ENCODE results near the gene TSFM.

TSFM gene

DNA sequence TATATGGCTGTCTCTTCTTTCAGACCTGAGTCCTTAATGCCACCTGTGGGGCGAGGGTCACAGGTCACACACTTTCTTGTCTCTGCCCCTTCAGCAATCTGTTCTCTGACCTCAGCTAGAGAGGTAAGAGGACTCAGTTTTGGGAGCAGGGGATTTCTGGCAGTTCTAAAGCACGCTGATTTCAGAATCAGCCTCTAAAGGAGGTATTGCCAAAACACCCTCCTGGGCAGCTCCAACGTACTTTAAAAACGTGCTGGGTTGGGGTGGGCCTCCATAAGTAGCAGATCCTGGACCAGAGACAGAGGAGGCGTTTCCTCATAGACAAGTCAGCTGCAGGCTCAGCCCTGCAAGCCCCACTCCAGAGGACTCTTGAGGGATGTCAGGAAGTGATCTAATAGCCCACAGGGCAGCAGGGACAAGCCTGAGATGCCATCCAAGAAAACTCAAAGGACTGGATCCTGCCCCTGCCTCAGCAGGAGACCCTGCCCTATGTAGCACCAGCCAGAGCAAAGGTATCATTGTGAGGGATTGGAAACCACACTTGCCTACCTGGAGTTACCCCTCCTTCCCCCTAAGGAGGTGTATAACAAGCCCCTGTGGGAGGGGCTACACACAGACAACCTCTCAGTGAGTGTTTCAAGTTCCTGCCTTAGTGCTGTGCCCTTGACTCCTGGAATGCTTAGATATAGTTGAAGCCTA lies 55.4 kb downstream of the TSFM start:
- DNase-seq, result no peak

DNA sequence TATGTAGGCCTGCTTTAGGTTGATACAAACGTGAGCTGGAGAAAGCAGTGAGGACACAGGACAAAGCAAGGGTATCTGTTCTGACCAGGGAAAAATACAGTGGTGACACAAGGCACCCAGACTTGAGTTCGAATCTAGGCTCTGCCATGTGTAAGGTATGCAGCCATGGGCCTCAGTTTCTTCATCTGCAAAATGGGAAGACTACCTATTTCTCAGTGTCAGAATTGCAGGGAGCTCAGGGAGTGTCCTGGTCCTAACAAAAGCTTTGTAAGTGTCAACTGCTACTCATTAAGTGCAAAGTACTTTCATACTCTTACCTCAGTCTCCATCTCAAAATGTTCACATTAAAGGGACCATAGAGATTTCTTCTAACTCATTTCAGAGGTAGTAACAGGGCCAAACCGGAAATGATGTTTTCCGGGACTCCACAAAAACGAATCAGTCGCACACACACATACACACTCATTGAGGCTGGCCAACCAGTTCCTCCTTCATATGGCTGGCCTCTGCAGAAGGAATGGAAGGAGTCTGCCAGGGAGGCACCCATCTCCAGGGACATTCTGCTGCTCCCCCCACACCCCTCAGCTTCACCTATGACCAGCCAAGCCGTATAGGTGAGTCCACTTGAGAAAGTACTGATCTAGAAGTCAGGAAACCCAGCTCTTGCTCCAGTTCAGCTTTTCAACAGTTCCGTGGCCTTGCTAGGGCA lies 56.2 kb downstream of the TSFM start:
- DNase-seq, result peak; percentile 56

DNA sequence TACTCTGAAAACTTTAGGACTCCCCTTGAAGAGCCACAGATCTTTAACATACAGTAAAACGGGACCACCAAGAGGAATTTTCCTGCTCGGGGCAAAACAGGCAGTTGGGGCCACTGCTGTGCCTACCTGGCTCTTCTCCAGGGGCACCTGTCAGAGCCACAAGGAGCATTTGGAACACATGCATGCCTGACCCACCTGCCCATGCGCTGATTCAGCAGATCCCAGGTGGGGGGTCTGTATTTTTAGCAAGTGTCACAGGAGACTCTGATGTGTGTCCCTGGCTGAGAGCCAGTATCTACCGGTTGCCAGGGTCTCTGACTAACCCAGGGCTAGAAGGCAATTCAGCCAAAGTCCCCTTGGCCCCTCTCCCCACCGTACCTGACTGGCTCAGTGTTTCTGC lies 57.4 kb downstream of the TSFM start:
- DNase-seq, result no peak

DNA sequence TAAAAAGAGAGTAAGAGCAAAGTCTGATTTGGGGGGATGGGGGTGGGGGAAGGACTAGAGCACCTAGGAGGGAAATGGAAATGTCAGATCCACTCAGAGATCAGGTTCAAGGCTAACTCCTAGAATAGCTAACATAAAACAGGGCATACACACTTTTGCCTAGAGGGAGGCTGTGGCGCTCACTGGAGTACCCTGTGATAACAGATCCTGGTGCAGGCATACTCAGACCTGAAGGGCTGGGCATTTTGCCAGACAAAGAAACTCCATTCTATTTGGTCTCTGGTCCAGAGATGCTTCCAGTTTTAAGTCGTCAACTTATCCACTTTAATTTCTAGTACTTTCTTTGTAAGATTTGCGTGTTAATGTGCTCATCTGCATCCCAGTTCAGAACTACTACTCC lies 58.1 kb downstream of the TSFM start:
- DNase-seq, result no peak

DNA sequence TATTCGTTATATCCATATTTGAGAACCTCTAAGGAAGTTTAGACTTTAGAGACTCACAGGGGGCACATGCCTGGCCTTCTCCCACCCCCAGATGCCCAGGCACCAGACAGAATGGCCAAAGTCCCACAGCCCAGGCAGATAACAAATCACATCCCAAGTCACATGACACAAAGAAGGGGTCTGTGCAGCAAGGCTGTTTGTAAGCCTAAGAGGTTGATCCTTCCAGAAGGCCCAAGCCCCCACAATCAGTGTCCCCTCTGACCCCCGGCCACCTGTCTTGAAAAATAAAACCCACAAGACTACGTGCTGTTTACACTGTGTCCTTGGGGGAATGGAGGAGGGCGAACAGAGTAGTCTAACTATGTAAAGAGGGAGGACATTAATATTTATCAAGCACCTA lies 58.9 kb downstream of the TSFM start:
- no peak for DNase-seq

DNA sequence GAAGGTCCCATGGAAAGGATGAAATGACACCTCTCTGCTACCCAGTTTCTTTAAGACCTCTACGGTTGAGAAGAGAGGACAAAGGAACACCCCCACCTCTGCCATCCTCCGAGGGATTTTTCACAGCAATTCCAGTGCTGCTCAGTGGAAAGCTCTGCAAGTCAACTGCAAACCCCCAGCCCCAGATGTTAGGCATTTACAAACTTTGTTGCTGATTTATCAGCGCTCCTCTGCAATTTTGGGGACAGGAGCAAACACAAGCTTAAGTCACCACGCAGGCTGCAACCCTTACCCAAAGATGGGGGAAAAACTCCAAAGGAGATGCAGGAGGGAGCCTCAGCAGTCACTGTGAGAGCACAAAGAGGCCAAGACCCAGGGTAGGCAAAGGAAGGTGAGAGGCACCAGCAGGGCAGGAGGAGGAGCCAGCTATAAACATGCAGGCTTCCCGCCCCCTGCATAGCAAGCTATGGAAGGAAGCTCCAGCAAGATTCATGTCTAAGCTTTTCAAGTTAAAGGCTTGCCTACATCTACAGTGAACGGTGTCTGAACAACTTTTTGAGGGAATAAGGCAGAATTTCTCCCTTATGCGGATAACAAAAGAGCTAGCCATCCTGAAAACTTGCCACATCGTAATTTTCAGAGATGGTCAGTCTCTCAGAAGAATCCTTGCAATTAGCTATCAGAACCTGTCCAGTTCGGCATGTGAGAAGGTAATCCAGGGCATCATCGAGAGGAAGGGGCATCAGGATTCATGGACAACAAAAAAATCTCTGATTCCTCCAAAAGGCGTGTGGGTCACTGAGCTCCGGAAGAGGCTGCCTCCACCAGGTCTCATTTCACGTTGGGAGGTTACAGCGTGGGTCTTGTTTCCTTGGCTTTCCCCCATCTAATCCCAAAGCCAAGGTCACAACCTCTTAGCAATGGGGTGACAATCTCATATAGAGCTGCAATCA lies 60.0 kb downstream of the TSFM start:
- DNase-seq, result peak; percentile 61

DNA sequence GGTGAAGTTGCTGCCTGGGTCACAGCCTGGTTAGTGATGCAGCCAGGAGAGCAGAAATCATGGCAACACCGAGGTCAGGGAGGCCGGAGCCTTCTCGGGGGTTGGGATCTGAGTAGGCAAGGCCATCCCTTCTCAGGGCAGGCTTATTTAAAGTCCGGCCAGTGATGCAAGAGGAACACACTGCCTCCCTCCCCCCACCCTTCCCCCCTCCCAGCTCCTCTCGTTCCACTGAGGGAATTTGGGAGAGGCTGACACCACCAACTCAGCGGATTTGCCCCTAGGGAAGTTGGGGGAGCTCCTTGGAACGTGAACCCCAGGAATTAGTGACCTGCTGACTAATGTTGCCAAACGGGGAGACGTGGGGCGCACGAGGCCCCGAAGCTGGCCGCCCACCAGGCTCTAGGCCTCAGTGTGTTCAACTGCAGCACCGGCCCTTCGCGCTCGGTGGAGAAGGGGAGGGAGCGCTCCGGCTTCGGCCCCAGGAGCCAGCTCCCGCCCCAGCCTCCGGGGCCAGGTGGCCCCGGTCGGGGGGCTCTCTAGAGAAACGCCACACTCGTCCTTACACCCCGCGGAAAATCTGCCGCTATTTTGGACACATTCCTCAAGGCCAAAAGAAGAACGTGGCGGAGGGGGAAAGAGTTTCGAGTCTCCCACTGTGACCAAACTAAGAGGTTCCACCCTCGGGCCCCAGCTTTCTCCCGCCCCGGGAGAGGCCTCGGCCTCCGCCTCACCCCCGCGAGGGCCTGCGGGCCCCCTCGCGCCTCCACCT lies 62.3 kb downstream of the TSFM start:
- peak; percentile 58 for DNase-seq

DNA sequence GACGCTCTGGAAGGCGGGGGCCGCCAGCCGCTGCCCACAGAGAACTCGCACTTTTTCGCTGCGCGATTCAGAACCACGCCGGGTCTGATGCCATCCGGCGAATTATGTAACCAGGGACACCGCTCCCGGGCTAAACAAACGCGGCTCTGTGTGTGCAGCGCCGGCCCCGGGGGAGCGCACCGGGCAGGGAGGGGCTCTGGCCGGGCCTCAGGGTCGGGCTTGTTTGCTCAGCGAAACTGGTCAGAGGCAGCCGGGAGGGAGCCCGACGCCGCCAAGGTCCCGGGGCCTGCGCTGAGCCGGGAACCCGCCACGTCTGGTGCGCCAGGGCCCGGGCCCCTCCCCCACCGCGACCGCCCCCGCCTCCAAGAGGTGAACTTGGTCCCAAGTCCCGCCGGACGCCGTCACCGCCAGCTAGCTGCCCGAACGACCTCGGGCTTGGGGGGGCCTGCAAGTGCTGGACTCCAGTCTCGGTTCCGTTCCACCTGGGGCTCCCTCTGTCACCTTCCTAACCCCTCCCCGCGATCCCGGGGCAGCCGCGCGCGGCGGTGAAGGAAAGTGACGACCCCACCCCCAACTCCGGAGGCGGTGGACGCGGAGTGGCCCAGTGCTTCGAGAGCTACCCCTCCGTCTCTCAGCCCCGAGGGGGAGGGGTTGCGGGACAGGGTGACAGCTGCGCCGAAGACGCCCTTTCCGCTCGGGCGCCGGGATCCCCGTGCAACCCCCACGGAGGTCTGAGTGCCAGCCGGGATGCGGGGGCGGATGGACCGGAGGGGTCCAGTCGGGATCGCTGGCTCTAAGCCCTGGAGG lies 63.1 kb downstream of the TSFM start:
- DNase-seq, result peak; percentile 75

DNA sequence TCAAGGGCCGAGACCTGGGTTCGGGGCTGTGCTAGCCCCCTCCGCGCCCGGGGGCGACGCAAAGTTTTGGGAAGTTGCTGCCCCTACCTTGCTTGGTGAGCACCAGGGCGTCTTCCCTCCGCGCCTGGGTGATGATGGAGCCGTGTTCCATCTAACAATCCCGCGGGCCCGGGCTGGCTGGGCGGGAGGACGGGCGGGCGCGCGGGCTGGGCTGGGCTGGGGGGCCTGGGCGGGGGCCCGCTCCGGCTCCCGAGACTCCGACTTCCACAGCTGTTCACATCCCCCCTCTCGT lies 63.6 kb downstream of the TSFM start:
- DNase-seq, result peak; percentile 54

DNA sequence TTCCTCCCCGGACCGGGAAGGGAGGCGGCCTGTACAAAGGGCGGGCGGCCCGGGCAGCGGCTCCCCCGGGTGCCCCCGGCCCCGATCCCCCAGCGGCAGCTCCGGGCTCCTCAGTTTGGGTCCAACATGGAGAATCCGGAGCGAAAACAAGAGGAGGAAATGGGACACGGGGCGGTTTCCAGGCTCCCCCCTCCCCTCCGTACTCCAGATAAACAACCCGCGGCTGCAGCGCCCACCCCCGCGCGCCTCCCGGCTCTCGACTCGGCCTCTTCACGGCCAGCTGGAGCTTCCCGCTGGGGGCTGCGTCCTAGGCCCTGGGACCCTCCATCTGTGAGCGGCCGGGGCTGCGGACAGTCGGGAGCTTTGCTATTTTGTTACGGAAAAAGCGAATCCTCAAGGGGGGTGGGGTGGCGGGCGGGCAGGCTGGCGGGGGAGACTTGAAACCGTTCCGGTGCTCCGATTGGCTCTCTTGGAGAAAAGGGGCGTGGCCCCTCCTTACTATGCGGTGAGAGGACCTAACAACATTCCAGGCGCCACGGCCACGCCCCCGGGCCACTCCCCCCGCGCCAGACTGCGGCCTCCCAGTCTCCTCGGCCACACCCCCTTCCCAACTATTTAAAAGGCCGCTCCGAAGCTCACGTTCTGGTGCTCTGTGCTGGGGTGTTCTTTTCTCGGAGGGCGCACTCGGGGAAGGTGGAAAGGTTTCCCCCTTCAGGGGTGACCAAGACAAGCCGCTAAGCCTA lies 64.2 kb downstream of the TSFM start, which contains the start of gene CTDSP2:
Gene CTDSP2, minus strand, starts transcription at position 153 of the 743 bp plus-strand sequence. CDS start 294 bp downstream, outside the sequence.
- DNase-seq, result peak; percentile 95
